ENCODE measurements around the gene BEAN1. TPM values are rescaled to one million over a fixed set of nuclear protein-coding genes. Genes with fewer than 3 reads are reported as not detected.

Gene BEAN1
- total RNA-seq, 1 experiment from 2014 or later: 0.24 TPM

DNA sequence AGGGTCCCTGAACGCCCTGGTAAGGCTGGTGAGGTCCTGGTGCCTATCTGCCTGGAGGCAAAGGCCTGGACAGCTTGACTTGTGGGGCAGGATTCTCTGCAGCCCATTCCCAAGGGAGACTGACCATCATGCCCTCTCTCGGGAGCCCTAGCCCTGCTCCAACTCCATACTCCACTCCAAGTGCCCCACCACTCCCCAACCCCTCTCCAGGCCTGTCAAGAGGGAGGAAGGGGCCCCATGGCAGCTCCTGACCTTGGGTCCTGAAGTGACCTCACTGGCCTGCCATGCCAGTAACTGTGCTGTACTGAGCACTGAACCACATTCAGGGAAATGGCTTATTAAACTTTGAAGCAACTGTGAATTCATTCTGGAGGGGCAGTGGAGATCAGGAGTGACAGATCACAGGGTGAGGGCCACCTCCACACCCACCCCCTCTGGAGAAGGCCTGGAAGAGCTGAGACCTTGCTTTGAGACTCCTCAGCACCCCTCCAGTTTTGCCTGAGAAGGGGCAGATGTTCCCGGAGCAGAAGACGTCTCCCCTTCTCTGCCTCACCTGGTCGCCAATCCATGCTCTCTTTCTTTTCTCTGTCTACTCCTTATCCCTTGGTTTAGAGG, 23.5 kb upstream of the BEAN1 start:
- H3K27me3 Mint-ChIP-seq (ENCODE audit: low read depth): peaks cover 24% of the 10 kb centered on the region
- H4K8ac ChIP-seq (replicated peaks; ENCODE audit: insufficient read length, low read depth, low read length): no peak overlapping the region
- H3K4me1 Mint-ChIP-seq: peaks cover 23 to 32% of the 10 kb centered on the region in 2 experiments
- H2AFZ ChIP-seq (ENCODE audit: low read length): no peak overlapping the region
- peaks cover 4% of the 10 kb centered on the region for H3K23me2 ChIP-seq (ENCODE audit: insufficient read length, low read depth, low read length, poor library complexity, severe bottlenecking)
- no peaks in the 10 kb centered on the region for H3K79me1 ChIP-seq (ENCODE audit: insufficient read depth, low read depth, low read length, poor library complexity, severe bottlenecking)
- no peak overlapping the region for H4K5ac ChIP-seq (ENCODE audit: insufficient read length, low read depth, low read length)
- DNase-seq: no peak
- H3K23ac ChIP-seq (ENCODE audit: insufficient read length, low read depth, low read length): no peak overlapping the region
- H3K27me3 ChIP-seq (ENCODE audit: insufficient read depth, low read length): no peaks in the 10 kb centered on the region
- H3K56ac ChIP-seq (ENCODE audit: insufficient read length, low read depth, low read length): no peak overlapping the region
- no peak overlapping the region for H3T11ph ChIP-seq (ENCODE audit: low read length)
- no peaks in the 10 kb centered on the region for H4K20me1 ChIP-seq (ENCODE audit: control insufficient read depth, insufficient read depth, insufficient read length)
- H3K27ac ChIP-seq (ENCODE audit: insufficient read length, low read depth, low read length): no peak overlapping the region
- no peaks in the 10 kb centered on the region for H3K79me2 ChIP-seq (ENCODE audit: insufficient read depth, low read length)
- no peaks in the 10 kb centered on the region; a peak in 1 of 7 replicates for H3K36me3 Mint-ChIP-seq (ENCODE audit: insufficient read depth in 1 of 3, low read depth in 3 of 3)
- no peak overlapping the region for H3K4me2 ChIP-seq (ENCODE audit: insufficient read depth, insufficient read length, low read length)
- H3K4me3 Mint-ChIP-seq: no peak overlapping the region
- no peak overlapping the region for H3K27ac Mint-ChIP-seq
- H4K91ac ChIP-seq (ENCODE audit: insufficient read length, low read depth, low read length): no peak overlapping the region
- H2BK15ac ChIP-seq (ENCODE audit: low read depth, low read length): no peak overlapping the region
- H3K4me1 ChIP-seq (ENCODE audit: insufficient read depth, low read length): peaks cover 3% of the 10 kb centered on the region
- H2BK120ac ChIP-seq (ENCODE audit: low read depth, low read length, poor library complexity, severe bottlenecking): no peak overlapping the region
- H3K9me3 Mint-ChIP-seq: peaks cover 5 to 6% of the 10 kb centered on the region in 2 experiments; a peak in 3 of 5 replicates
- H2BK20ac ChIP-seq (ENCODE audit: low read depth, low read length, poor library complexity, severe bottlenecking): no peak overlapping the region
- H3K18ac ChIP-seq (ENCODE audit: insufficient read length, low read depth, low read length): no peak overlapping the region
- H3K9ac ChIP-seq (ENCODE audit: extremely low read depth, insufficient read length, low read length): no peak overlapping the region
- no CpG with 5 or more reads among the region's 5 CpGs for WGBS (ENCODE audit: extremely low coverage, insufficient read length, low lambda C conversion rate)
- H3K4ac ChIP-seq (ENCODE audit: low read depth, low read length): no peak overlapping the region
- TF ChIP-seq, protein P1, sequence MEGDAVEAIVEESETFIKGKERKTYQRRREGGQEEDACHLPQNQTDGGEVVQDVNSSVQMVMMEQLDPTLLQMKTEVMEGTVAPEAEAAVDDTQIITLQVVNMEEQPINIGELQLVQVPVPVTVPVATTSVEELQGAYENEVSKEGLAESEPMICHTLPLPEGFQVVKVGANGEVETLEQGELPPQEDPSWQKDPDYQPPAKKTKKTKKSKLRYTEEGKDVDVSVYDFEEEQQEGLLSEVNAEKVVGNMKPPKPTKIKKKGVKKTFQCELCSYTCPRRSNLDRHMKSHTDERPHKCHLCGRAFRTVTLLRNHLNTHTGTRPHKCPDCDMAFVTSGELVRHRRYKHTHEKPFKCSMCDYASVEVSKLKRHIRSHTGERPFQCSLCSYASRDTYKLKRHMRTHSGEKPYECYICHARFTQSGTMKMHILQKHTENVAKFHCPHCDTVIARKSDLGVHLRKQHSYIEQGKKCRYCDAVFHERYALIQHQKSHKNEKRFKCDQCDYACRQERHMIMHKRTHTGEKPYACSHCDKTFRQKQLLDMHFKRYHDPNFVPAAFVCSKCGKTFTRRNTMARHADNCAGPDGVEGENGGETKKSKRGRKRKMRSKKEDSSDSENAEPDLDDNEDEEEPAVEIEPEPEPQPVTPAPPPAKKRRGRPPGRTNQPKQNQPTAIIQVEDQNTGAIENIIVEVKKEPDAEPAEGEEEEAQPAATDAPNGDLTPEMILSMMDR (conservative IDR thresholded peaks at IDR 0.05): no peak
- H3K14ac ChIP-seq (ENCODE audit: insufficient read depth, low read length): no peak overlapping the region
- no peak overlapping the region for H2BK5ac ChIP-seq (ENCODE audit: insufficient read length, low read length)
- H2AK5ac ChIP-seq (ENCODE audit: insufficient read length, low read length): no peak overlapping the region
- H2BK12ac ChIP-seq (ENCODE audit: insufficient read length, low read depth, low read length): no peak overlapping the region
- no peaks in the 10 kb centered on the region for H3K9me3 ChIP-seq (ENCODE audit: control insufficient read depth, low read depth, low read length)
